K562 (cell line): ENCODE results near the gene GTPBP1. TPM values are rescaled to one million over a fixed set of nuclear protein-coding genes. Genes with fewer than 3 reads are reported as not detected.

Experiments used
- CAMTA2 ChIP-seq: fragments of 250-450 bp; sonication (Bioruptor Pico); conservative IDR thresholded peaks from 2 replicates; pipeline ENCODE4 v1.5.1; 2022
- E2F3 ChIP-seq: fragments of 250-450 bp; sonication (Bioruptor Pico); IDR thresholded peaks from 2 replicates; pipeline ENCODE4 v1.4.0; 2020; ENCODE audit warnings: mild to moderate bottlenecking
- MGA ChIP-seq: fragments of 450-650 bp; IDR thresholded peaks from 2 replicates; pipeline ENCODE4 v1.6.1; 2016; ENCODE audit warnings: mild to moderate bottlenecking, moderate library complexity
- NCOA4 ChIP-seq: fragments of 450-650 bp; IDR thresholded peaks from 2 replicates; pipeline ENCODE4 v1.6.1; 2018; ENCODE audit warnings: mild to moderate bottlenecking; ENCODE audit not compliant: partially characterized antibody
- NKRF ChIP-seq: fragments of 450-650 bp; IDR thresholded peaks from 2 replicates; pipeline ENCODE4 v1.6.1; 2016; ENCODE audit warnings: borderline replicate concordance
- POLR2A ChIP-seq: fragments of 450-650 bp; conservative IDR thresholded peaks from 2 replicates; pipeline ENCODE4 v1.6.1; 2016
- THAP12 ChIP-seq: fragments of 250-450 bp; sonication (Bioruptor Pico); IDR thresholded peaks from 2 replicates; pipeline ENCODE4 v1.9.0; 2021; ENCODE audit warnings: mild to moderate bottlenecking, inconsistent platforms
- ZNF3 ChIP-seq: fragments of 250-450 bp; sonication (Bioruptor Pico); IDR thresholded peaks from 2 replicates; pipeline ENCODE4 v1.5.0; 2021; ENCODE audit warnings: mild to moderate bottlenecking, moderate library complexity
- ZNF395 ChIP-seq: fragments of 200-800 bp; sonication (Bioruptor generic); IDR thresholded peaks from 2 replicates; pipeline ENCODE4 v1.6.1; 2017; ENCODE audit warnings: missing genetic modification characterization, missing compliant biosample characterization
- polyA plus RNA-seq, 8 experiments: library from polyadenylated mRNA; depleted of rRNA in 4 of 8; stranded (reverse) in 5 of 8; unstranded in 3 of 8; fragments of >200 nt; fragmentation: Nextera tagmentation in 2 of 8; fragmentation: Illumina TruSeq in 1 of 8; extraction: Ambion mirVana in 2 of 8; extraction: Trizol in 1 of 8; gene quantifications; 2 replicates each; pipeline versions ENCODE4 v1.2.1 to v1.2.3, GENCODE V29; 2011 to 2014; ENCODE audit warnings: inconsistent platforms in 1 of 8, missing spikeins in 1 of 8
- total RNA-seq, 7 experiments: library from RNA; depleted of rRNA in 6 of 7; stranded (reverse); fragments of >200 nt in 6 of 7; fragmentation: Illumina TruSeq in 2 of 7; extraction: Trizol in 2 of 7; gene quantifications; 2 replicates each; pipeline versions ENCODE4 v1.2.1 to v1.2.3, GENCODE V29; 2011 to 2021; ENCODE audit warnings: low replicate concordance in 1 of 7

GTPBP1 gene
- total and polyA plus RNA-seq, 9 of the 15 experiments (the other 6 are each of a cell fraction or from before 2014, with no cell fraction given), result 0.83 to 53.2 (median 23.3) TPM

GRCh38 chr22:38700789-38701628 is 4.7 kb upstream of the GTPBP1 start, which contains the start of gene JOSD1 (continued):
- TF ChIP-seq ZNF395 (CRISPR knock-in tag) (peak; percentile 84), E2F3 (CRISPR knock-in tag) (no peak; the same call in 1 of the 2 replicates), THAP12 (CRISPR knock-in tag) (peak; percentile 80; the same call in 1 of the 2 replicates), NKRF (no peak), NCOA4 (no peak), POLR2A (peak; percentile 79), CAMTA2 (no peak), ZNF3 (no peak), MGA (peak; percentile 63)
